Activated CD8-positive, alpha-beta memory T cell treated with anti-CD3 and anti-CD28 coated beads for 24 hours (primary cell): ENCODE measurements around the gene TMEM139.
A peak's percentile ranks its signal among the peaks of the same experiment; 100 is the strongest.

Experiments
- DNase-seq: peaks from one replicate; pipeline ENCODE4 v3.0.0-alpha.2; 2020

Gene TMEM139

GRCh38 chr7:143284591-143285469 lies at the start of gene TMEM139:
TMEM139 (plus strand) TSS chr7:143284958; CDS start chr7:143285958, 1,000 bp downstream.
- no peak for DNase-seq

- DNase-seq, result no peak
Observed at GRCh38 chr7:143235561-143235960, 49.2 kb upstream of the TMEM139 start.

GRCh38 chr7:143236408-143236990 lies 48.3 kb upstream of the TMEM139 start:
- DNase-seq, result no peak

- no peak for DNase-seq
Observed at GRCh38 chr7:143237366-143237765, 47.4 kb upstream of the TMEM139 start.

GRCh38 chr7:143238289-143238980 lies 46.3 kb upstream of the TMEM139 start:
- no peak for DNase-seq

GRCh38 chr7:143239813-143240212 lies 44.9 kb upstream of the TMEM139 start:
- no peak for DNase-seq

GRCh38 chr7:143240291-143241168 lies 44.2 kb upstream of the TMEM139 start:
- peak; percentile 73 for DNase-seq

- DNase-seq, result no peak
Observed at GRCh38 chr7:143242306-143242705, 42.5 kb upstream of the TMEM139 start.

- DNase-seq, result no peak
Observed at GRCh38 chr7:143243111-143243510, 41.6 kb upstream of the TMEM139 start.

- no peak for DNase-seq
Observed at GRCh38 chr7:143243614-143244013, 41.1 kb upstream of the TMEM139 start.

- DNase-seq, result no peak
Observed at GRCh38 chr7:143244321-143244720, 40.4 kb upstream of the TMEM139 start.

GRCh38 chr7:143245123-143245522 lies 39.6 kb upstream of the TMEM139 start:
- DNase-seq, result no peak

GRCh38 chr7:143247372-143247771 lies 37.4 kb upstream of the TMEM139 start:
- DNase-seq, result no peak

GRCh38 chr7:143248761-143249354 lies 35.9 kb upstream of the TMEM139 start:
- no peak for DNase-seq

GRCh38 chr7:143250199-143250598 lies 34.6 kb upstream of the TMEM139 start:
- DNase-seq, result no peak

- no peak for DNase-seq
Observed at GRCh38 chr7:143250822-143251221, 33.9 kb upstream of the TMEM139 start.

GRCh38 chr7:143252006-143252405 lies 32.8 kb upstream of the TMEM139 start:
- DNase-seq, result no peak

- no peak for DNase-seq
Observed at GRCh38 chr7:143255564-143255963, 29.2 kb upstream of the TMEM139 start.

- no peak for DNase-seq
Observed at GRCh38 chr7:143256325-143256724, 28.4 kb upstream of the TMEM139 start.

GRCh38 chr7:143256932-143257331 lies 27.8 kb upstream of the TMEM139 start:
- no peak for DNase-seq

- no peak for DNase-seq
Observed at GRCh38 chr7:143257501-143257900, 27.3 kb upstream of the TMEM139 start.

GRCh38 chr7:143258831-143259230 lies 25.9 kb upstream of the TMEM139 start:
- no peak for DNase-seq
